ENCODE data around the gene ACSS1.
A peak's percentile ranks its signal among the peaks of the same experiment; 100 is the strongest.

Gene ACSS1

GRCh38 chr20:25058847-25059810 lies 1.2 kb upstream of the ACSS1 start:
- DNase-seq, result no peak

GRCh38 chr20:25057234-25058050 lies 497 bp downstream of the ACSS1 start:
- peak; percentile 76 to 86 for DNase-seq

GRCh38 chr20:25056690-25057233 lies 1.2 kb downstream of the ACSS1 start:
- no peak for DNase-seq

GRCh38 chr20:25055711-25056495 lies 2.0 kb downstream of the ACSS1 start:
- no peak for DNase-seq

GRCh38 chr20:25054995-25055629 lies 2.8 kb downstream of the ACSS1 start:
- DNase-seq, result no peak

- no peak for DNase-seq
These were observed 3.7 kb downstream of the ACSS1 start for GRCh38 chr20:25054096-25054820.

- DNase-seq, result no peak
These were observed 4.5 kb downstream of the ACSS1 start for GRCh38 chr20:25053255-25054031.

GRCh38 chr20:25052255-25053194 lies 5.4 kb downstream of the ACSS1 start:
- no peak for DNase-seq

GRCh38 chr20:25051386-25052155 lies 6.4 kb downstream of the ACSS1 start:
- no peak for DNase-seq

- no peak for DNase-seq
These were observed 7.2 kb downstream of the ACSS1 start for GRCh38 chr20:25050501-25051350.

- DNase-seq, result no peak
These were observed 7.9 kb downstream of the ACSS1 start for GRCh38 chr20:25050082-25050481.

- no peak for DNase-seq
These were observed 8.5 kb downstream of the ACSS1 start for GRCh38 chr20:25049261-25050060.

GRCh38 chr20:25048519-25048952 lies 9.4 kb downstream of the ACSS1 start:
- no peak for DNase-seq

GRCh38 chr20:25047766-25048165 lies 10.2 kb downstream of the ACSS1 start:
- peak in 1 of 2 donors; percentile 35 for DNase-seq

GRCh38 chr20:25046736-25047666 lies 10.9 kb downstream of the ACSS1 start:
- DNase-seq, result no peak
